HG03196 (cell line): ENCODE results near the gene OPRL1.
"Not testable (repeated sequence)": the region's sequence is repeated elsewhere in the genome, so short reads cannot be mapped to it uniquely, and the experiment has no call there.

Source experiments
- ATAC-seq: cut with Tn5 transposase; IDR thresholded peaks from one replicate; pipeline ENCODE4 v1.9.1; 2021; ENCODE audit not compliant: unreplicated experiment

Gene OPRL1

DNA sequence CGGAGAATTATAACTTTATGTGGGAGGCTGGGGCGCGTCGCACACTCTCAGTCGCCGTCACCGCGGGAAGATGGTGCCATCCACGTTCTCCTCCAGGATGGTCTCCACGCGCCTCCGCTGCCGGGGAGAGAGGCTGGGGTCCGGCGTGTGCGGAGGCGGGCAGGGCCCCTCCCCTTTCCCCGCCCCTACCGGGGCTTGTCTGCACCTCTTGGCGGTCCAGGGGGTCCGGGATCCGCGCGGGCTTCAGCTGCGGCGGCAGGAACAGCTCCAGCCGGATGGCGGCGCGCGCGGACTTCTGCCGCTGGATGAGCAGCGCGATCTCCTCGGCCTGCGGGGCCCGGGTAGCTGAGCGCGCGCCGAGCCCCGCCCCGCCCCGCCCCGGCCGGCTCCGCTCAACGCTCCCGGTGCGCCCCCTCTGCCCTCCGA lies 3.5 kb downstream of the OPRL1 start:
- no peak for ATAC-seq

DNA sequence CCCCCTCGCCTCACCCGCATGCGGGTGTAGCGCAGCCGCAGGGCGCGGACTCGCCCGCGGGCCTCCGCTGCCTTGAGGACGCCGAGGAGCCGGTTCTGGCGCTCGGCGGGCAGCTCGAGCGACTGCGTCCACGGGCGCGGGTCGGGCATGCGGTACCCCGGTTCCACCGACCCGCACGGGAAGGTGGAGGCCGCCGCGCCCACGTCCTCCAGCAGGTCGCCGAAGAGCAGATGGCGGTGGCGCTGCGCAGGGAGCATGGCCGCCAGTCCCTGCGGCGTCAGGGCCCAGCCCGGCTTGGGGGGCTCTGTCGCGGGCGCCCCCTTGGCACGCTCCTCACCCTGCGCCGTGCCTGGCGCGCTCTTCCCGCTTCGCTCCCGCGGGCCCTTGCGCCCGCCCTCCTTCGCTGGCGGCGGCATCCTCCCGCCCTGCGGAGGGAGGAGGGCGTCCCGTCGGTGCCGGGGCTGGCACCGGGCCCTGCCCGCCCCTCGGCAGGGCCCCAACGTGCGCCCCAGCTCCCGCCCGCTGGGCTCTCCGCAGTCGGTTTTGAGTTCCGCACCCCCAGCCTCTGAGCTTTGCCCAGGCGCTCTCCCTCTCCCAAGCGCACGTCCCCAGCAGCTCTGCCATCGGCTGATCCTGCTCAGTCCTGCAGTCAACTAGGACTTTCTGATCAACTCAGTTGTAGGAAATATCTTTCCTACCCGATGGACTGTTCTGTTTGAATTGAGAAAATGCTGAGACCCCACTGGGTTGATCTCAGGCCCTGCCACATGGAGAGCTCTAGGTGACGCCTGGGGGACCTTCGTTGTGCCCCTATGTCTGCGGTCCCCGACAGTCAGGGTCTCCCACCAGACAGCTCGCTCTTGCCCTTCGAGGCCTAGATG lies 4.2 kb downstream of the OPRL1 start, which contains the start of gene LKAAEAR1:
Gene LKAAEAR1, minus strand, starts transcription at position 595 of the 881 bp plus-strand sequence. Its CDS starts 179 bp downstream, at position 416.
- no peak for ATAC-seq

DNA sequence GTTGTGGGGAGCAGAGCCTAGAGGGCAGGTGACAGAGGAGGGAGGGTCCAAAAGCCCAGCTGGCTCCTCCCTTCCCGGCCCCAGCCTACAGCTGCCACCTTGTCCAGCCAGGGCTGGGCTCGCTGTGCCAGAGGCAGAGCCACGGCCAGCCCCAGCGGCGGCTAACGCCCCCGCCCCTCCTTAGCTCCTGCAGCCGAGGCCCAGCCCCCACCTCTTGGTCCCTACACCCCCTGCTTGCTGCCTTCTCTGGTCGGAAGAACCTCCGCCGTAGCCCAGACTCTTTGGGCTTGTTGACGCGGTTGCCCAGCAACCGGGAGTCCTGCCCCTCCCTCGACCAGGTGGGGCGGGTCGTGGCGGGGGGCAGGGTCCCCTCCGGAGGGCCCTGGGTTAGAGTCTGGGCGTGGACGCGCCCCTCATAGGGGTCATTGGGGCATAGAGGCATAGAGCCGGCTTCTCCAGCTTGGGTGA lies 4.8 kb downstream of the OPRL1 start:
- ATAC-seq = no peak

DNA sequence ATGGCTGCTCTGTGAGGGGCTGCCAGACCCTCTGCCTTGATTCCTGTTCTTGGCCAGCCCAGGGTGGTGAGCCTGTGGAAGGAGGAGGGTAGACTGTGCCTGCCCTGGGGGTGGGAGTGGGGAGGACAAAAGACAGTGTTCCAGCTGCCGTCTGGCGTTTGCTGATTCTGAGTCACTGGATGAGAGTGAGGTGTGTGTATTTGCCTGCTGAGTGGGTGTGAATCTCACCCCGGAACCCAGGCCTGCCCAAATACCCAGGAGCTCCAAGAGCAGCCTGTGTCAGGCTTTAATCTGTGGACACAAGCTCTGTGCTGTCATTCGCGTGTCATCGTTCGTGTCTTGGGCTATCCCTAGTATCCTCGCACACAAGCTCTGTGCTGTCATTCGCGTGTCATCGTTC lies 6.9 kb downstream of the OPRL1 start:
- no peak for ATAC-seq

DNA sequence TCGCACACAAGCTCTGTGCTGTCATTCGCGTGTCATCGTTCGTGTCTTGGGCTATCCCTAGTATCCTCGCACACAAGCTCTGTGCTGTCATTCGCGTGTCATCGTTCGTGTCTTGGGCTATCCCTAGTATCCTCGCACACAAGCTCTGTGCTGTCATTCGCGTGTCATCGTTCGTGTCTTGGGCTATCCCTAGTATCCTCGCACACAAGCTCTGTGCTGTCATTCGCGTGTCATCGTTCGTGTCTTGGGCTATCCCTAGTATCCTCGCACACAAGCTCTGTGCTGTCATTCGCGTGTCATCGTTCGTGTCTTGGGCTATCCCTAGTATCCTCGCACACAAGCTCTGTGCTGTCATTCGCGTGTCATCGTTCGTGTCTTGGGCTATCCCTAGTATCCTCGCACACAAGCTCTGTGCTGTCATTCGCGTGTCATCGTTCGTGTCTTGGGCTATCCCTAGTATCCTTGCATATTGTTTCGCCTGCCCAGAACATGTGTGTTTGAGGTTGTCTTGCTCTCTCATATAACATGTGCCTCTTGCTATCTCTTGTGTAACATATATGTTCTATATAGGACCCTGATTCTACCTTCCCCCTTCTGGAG lies 7.4 kb downstream of the OPRL1 start:
- not testable (repeated sequence) for ATAC-seq

DNA sequence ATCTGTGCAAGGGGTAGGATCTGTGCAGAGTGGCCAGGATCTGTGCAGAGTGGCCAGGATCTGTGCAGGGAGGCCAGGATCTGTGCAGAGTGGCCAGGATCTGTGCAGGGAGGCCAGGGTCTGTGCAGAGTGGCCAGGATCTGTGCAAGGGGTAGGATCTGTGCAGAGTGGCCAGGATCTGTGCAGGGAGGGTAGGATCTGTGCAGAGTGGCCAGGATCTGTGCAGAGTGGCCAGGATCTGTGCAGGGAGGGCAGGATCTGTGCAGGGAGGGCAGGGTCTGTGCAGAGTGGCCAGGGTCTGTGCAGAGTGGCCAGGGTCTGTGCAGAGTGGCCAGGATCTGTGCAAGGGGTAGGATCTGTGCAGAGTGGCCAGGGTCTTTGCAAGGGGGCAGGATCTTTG lies 8.7 kb downstream of the OPRL1 start:
- ATAC-seq = not testable (repeated sequence)

DNA sequence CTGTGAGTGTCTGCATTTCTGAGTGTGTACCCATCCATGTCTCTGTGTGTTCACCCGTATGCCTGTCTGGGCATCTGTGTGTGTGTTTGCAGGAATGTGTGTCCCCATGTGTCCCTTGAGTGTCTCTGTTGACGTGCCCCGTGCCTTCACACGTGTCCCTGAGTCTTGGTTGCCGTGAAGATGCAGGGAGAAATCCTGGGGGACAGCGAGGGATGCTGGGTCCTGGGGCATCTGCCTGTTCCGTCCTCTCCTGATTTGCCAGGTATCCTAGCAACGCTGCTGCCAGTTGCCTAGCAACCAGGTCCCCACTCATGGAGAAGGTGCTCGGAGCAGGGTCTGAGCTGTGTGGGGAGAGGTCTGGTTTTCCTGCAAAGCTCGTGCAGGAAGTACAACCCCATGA lies 10.3 kb downstream of the OPRL1 start:
- no peak for ATAC-seq

DNA sequence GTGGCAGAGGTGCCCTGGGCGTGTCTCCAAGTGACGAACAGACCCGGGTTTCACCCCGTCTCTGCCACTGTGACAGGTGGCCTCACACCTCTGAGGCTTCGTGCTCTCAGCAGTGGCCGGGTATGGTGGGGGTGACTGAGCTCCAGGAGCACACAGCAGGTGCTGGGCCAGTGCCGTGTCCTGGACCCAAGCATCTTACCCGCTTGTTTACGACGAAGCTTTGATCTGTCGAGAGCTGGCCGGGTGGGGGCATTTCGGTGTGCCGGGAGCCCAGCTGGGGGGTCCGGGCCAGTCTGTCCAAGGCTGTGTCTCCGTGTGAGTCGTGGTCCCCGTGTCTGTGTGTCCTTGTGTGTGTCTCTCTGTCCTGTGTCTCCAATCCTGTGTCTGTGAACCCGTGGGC lies 11.5 kb downstream of the OPRL1 start:
- no peak for ATAC-seq

DNA sequence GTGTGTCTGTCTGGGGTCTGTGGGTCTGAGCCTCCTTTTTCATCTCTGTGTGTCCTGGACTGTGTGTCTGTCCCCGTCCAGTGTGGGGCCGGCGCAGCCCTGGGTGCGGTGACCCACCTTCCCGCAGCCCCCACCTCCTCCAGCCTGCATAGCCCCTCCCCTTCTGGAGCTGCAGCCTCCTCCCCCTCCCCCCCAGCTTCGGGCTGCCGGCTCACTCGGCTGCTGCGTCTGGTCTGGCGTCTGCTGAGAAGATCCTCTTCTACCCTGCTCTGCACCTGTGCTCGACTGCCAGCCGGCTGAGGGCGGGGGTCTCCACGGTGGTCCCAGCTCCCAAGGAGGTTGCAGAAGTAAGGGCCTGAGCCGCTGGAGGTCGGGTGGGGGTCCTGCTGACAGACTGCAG lies 11.9 kb downstream of the OPRL1 start:
- ATAC-seq = no peak

DNA sequence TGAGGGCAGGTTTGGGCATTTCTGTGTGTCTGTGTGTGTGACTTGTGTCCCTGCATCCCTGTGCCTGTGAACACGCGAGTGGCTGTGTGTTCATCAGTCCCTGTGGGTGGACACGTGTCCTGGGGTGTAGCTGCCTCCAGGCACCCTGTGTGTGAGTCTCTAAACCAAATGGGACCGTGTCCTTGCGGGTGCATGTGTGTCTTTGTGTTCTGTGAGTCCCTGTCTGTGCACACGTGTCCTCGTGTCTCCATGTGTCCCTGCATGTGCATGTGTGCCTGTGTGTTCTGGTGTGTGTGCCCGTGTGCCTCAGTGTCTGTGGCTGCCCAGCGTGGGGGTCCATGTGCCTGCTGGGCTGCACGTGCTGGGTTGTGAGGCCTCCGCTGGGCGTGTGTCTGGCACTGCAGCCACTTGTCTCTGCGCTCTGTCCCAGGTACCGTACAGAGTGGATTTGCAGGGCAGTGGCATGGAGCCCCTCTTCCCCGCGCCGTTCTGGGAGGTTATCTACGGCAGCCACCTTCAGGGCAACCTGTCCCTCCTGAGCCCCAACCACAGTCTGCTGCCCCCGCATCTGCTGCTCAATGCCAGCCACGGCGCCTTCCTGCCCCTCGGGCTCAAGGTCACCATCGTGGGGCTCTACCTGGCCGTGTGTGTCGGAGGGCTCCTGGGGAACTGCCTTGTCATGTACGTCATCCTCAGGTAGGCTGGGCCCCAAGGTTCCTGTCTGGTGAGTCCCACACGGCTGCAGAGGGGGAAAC lies 12.6 kb downstream of the OPRL1 start:
- ATAC-seq = no peak

DNA sequence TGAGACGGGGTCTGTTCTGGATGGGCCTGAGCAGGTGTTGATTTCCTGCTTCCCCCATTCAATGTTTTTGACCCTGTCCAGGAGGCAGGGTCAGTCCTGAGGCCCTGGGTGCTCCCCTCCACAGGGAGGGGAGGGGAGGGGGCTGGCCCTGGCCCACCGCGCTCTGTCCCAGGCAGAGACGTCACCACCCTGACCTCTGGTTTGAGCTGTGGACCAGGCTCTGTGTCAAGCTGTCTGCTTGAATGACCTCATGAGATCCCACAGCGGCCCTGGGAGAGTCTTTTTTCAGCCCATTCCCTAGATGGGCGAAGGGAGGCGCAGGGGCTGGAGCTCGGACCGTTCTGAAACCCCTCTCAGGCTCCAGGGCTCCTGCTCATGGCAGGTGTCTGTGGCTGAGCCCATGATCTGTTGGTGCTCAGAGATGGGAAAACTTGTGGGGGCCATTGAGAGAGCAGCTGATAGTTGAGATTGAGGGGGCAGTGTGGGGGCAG lies 13.2 kb downstream of the OPRL1 start:
- ATAC-seq = no peak

DNA sequence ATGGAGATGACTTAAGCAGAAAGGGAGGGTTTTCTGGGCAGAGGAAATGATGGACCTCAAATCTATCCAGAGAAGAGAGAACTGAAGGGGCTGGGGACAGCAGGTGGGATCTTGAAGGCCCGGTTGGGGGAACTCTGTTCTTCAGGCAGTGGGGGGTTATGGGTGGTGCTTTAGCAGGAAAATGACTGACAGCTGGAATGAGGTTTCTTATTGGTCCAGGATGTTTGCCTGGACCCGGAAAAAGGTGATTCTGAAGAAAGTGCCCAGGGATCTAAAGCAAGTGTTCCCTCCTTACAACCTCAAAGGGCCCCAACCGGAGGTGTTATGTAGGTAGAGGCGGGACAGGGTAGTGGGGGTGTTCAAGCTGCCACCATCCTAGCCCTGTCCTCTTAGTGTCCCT lies 15.6 kb downstream of the OPRL1 start:
- ATAC-seq = no peak

DNA sequence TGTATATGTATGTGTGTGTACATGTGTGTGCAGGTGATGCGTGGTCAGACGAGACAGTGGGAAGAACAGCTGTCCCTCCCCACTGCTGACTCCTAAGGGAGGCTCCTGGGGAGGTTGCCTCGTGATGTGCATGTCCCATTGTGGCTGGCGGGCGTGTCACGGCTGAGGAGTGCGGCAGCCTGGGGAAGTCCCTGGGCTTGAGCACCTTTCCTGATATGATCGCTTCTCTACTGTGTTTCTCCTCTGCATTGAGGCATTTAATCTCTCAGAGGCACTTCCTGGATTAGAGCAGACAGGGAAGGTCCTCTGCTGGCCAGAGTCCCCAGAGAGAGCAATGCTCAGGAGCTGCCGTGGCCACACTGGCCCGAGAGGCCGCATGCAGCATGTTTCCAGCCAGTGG lies 16.0 kb downstream of the OPRL1 start:
- no peak for ATAC-seq

DNA sequence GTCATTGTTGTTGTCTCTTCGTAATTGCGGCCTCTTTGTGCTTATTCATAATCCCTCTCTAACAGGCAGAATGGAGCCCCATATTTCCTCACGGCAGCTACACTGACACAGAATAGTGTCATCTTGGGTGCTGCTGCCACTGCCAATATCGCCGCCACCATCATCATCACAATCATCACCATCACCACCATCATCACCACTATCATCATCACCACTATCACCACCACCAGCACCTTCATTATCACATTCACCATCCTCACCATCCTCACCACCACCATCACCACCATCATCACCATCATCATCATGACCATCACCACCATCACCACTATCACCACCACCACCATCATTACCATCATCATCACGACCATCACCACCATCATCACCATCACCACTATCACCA lies 16.7 kb downstream of the OPRL1 start:
- ATAC-seq = no peak

DNA sequence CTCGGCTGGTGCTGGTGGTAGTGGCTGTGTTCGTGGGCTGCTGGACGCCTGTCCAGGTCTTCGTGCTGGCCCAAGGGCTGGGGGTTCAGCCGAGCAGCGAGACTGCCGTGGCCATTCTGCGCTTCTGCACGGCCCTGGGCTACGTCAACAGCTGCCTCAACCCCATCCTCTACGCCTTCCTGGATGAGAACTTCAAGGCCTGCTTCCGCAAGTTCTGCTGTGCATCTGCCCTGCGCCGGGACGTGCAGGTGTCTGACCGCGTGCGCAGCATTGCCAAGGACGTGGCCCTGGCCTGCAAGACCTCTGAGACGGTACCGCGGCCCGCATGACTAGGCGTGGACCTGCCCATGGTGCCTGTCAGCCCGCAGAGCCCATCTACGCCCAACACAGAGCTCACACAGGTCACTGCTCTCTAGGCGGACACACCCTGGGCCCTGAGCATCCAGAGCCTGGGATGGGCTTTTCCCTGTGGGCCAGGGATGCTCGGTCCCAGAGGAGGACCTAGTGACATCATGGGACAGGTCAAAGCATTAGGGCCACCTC lies 18.7 kb downstream of the OPRL1 start:
- no peak for ATAC-seq

DNA sequence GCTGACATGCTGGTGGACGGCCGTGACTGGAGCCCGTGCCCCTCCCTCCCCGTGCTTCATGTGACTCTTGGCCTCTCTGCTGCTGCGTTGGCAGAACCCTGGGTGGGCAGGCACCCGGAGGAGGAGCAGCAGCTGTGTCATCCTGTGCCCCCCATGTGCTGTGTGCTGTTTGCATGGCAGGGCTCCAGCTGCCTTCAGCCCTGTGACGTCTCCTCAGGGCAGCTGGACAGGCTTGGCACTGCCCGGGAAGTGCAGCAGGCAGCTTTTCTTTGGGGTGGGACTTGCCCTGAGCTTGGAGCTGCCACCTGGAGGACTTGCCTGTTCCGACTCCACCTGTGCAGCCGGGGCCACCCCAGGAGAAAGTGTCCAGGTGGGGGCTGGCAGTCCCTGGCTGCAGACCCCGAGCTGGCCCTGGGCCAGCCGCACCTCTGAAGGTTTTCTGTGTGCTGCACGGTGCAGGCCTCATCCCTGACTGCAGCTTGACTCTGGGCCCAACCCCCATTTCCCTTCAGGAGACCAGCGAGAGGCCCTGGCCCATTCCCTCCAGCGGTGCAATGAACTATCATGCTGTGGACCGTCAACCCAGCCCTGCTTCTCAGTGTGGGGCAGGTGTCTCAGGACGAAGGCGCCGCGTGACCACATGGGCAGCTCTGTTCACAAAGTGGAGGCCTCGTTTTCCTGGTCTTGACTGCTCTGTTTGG lies 19.4 kb downstream of the OPRL1 start:
- no peak for ATAC-seq

DNA sequence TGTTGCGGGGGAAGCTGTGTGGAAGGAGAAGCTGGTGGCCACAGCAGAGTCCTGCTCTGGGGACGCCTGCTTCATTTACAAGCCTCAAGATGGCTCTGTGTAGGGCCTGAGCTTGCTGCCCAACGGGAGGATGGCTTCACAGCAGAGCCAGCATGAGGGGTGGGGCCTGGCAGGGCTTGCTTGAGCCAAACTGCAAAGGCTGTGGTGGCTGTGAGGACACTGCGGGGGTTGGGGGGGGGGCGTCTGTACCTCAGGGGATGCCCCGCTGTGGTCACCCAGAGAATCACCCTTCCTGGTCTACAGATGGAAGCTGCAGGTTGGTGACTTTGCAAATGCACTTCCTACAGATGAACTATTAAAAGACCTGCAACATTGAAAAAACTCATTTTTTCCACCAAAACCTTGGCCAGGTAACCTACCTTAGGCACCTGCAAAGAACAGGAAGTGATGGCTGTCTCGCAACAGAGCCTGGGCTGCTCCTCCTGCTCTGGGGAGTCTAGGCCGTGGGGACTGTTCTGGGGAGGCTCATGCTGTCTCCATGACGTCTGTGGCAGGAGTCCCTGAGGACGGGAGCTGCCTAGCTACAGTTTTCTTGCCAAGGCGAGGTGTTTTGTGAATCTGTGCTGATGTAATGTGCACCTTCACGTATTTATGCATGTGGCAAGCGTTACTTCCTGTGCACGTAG lies 20.1 kb downstream of the OPRL1 start:
- no peak for ATAC-seq

DNA sequence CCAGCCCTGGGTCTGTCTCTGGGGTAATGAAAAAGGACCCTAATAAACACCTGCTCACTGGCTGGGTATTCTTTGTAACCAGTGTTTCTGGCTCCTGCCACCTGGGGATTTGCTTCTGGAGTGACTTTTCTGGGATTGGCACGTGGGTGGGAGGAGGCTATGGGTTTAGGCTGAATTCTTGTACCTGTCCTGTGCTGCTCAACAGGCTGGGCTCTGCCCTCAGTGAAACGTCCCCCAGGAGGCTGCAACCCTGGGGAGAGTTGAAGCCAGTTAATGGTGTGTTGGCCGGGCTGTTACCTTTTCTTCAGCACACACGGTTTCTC lies 20.6 kb downstream of the OPRL1 start:
- ATAC-seq = no peak

DNA sequence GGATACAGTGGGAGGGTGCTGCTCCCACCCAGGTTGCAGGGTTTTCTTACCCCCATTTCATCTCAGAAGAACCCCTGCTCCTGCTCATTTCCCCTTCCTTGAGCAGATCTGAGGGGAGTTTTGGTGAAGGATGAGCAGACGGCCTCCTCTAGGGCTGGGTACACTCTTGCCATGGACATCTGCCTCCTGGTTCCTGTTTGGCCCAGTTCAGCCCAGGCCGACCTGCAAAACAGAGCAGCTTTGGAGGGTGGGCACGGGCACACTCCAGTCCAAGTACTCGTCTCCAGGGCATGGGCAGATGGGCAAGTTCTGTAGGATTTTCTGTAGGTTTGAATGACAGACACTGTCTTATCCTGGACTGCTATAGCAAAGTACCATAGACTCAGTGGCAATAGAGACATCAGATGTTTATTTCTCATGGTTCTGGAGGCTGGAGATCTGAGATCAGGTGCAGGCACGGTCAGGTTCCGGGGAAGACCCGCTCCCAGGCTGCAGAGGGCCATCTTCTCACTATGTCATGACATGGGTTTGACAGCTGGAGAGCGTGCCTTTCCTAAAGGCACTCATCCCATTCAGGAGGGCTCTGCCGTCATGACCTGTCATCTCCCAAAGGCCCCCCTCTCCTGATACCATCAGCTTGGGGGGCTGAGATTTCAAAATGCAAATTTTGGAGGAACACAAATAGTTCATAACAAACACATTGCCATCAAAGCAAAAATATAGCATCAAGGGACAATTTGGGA lies 21.2 kb downstream of the OPRL1 start:
- ATAC-seq = no peak
